ENCODE results near the gene PTPA.

PTPA gene

GRCh38 chr9:129110740-129111527 lies at the start of gene PTPA, which contains the start of gene CRAT:
PTPA (plus strand) TSS chr9:129111415; CDS start chr9:129111601, 186 bp downstream.
CRAT (minus strand) TSS chr9:129110793; CDS start chr9:129110509, 284 bp downstream.
- DNase-seq (ENCODE audit: low read depth in 2 of 2): peak; percentile 91 to 92

GRCh38 chr9:129063061-129063460 lies 48.2 kb upstream of the PTPA start:
- no peak for DNase-seq (ENCODE audit: low read depth in 2 of 2)

GRCh38 chr9:129064499-129064908 lies 46.7 kb upstream of the PTPA start:
- DNase-seq (ENCODE audit: low read depth in 2 of 2): no peak

- DNase-seq (ENCODE audit: low read depth in 2 of 2): no peak
Observed at GRCh38 chr9:129068110-129068509, 43.1 kb upstream of the PTPA start.

- peak; percentile 18 to 33 for DNase-seq (ENCODE audit: low read depth in 2 of 2)
Observed at GRCh38 chr9:129068990-129069861, 42.0 kb upstream of the PTPA start.

GRCh38 chr9:129069862-129070641 lies 41.2 kb upstream of the PTPA start:
- no peak for DNase-seq (ENCODE audit: low read depth in 2 of 2)

- DNase-seq (ENCODE audit: low read depth in 2 of 2): no peak
Observed at GRCh38 chr9:129070696-129071525, 40.3 kb upstream of the PTPA start.

GRCh38 chr9:129071526-129072126 lies 39.6 kb upstream of the PTPA start:
- no peak for DNase-seq (ENCODE audit: low read depth in 2 of 2)

GRCh38 chr9:129072171-129072570 lies 39.0 kb upstream of the PTPA start:
- no peak for DNase-seq (ENCODE audit: low read depth in 2 of 2)

GRCh38 chr9:129073404-129073803 lies 37.8 kb upstream of the PTPA start:
- no peak for DNase-seq (ENCODE audit: low read depth in 2 of 2)

- no peak for DNase-seq (ENCODE audit: low read depth in 2 of 2)
Observed at GRCh38 chr9:129074106-129074505, 37.1 kb upstream of the PTPA start.

GRCh38 chr9:129075996-129076639 lies 35.1 kb upstream of the PTPA start:
- no peak for DNase-seq (ENCODE audit: low read depth in 2 of 2)

GRCh38 chr9:129076640-129077037 lies 34.6 kb upstream of the PTPA start:
- DNase-seq (ENCODE audit: low read depth in 2 of 2): no peak

GRCh38 chr9:129077236-129077635 lies 34.0 kb upstream of the PTPA start:
- DNase-seq (ENCODE audit: low read depth in 2 of 2): no peak

GRCh38 chr9:129078691-129079503 lies 32.3 kb upstream of the PTPA start:
- DNase-seq (ENCODE audit: low read depth in 2 of 2): no peak

GRCh38 chr9:129079829-129080228 lies 31.4 kb upstream of the PTPA start:
- no peak for DNase-seq (ENCODE audit: low read depth in 2 of 2)

GRCh38 chr9:129080298-129080600 lies 31.0 kb upstream of the PTPA start:
- no peak for DNase-seq (ENCODE audit: low read depth in 2 of 2)

- DNase-seq (ENCODE audit: low read depth in 2 of 2): peak; percentile 95
Observed at GRCh38 chr9:129080601-129081387, 30.4 kb upstream of the PTPA start, which contains the start of gene DOLPP1. DOLPP1 (plus strand) TSS chr9:129081111; CDS start chr9:129081132, 21 bp downstream.

All from stimulated activated CD8-positive, alpha-beta memory T cell treated with anti-CD3 and anti-CD28 coated beads, Interleukin-7, amount 100 ng/mL, for 1 hour (primary cell).